Right lung (tissue), 5 donors: ENCODE data around the gene CHST13. TPM values are rescaled to one million over a fixed set of nuclear protein-coding genes. Genes with fewer than 3 reads are reported as not detected.
"Not testable (repeated sequence)": the region's sequence is repeated elsewhere in the genome, so short reads cannot be mapped to it uniquely, and the experiment has no call there.

Experiments
- DNase-seq, 2 donors: peaks; one replicate each; pipeline ENCODE4 v3.0.0-alpha.2; 2013
- polyA plus RNA-seq, 5 donors: library from polyadenylated mRNA; unstranded; fragments of 120-200 nt; gene quantifications; one replicate each; pipeline versions ENCODE4 v1.2.1 to v1.2.3, GENCODE V29; 2013; ENCODE audit warnings: inconsistent platforms in 1 of 5, low replicate concordance in 1 of 5; ENCODE audit not compliant: insufficient read length in 5 of 5, insufficient read depth in 1 of 5

CHST13 gene
- polyA plus RNA-seq, 5 donors: 0.21 to 0.37 (median 0.29) TPM; not detected in 1

- no peak for DNase-seq
Measured at GRCh38 chr3:126554560-126555525, 30.9 kb downstream of the CHST13 start.

- no peak for DNase-seq
Measured at GRCh38 chr3:126555795-126556636, 32.1 kb downstream of the CHST13 start.

GRCh38 chr3:126556637-126557414, 32.9 kb downstream of the CHST13 start:
- DNase-seq: no peak

GRCh38 chr3:126557415-126557745, 33.4 kb downstream of the CHST13 start:
- no peak for DNase-seq

GRCh38 chr3:126557761-126558160, 33.8 kb downstream of the CHST13 start:
- no peak for DNase-seq

GRCh38 chr3:126558336-126559071, 34.5 kb downstream of the CHST13 start, which contains the start of gene C3orf22:
TSS of gene C3orf22 (minus strand) at chr3:126558932. CDS start at chr3:126553390, 5,542 bp downstream.
- no peak for DNase-seq

- no peak for DNase-seq
Measured at GRCh38 chr3:126562737-126563276, 38.9 kb downstream of the CHST13 start.

GRCh38 chr3:126567696-126568438, 43.9 kb downstream of the CHST13 start:
- no peak for DNase-seq

GRCh38 chr3:126568776-126569342, 44.9 kb downstream of the CHST13 start:
- DNase-seq: no peak

GRCh38 chr3:126569390-126569975, 45.5 kb downstream of the CHST13 start:
- DNase-seq: no peak

GRCh38 chr3:126570103-126570541, 46.2 kb downstream of the CHST13 start:
- no peak for DNase-seq

GRCh38 chr3:126571078-126571477, 47.1 kb downstream of the CHST13 start:
- DNase-seq: no peak

- no peak for DNase-seq
Measured at GRCh38 chr3:126573492-126574117, 49.6 kb downstream of the CHST13 start.

GRCh38 chr3:126577261-126577660, 53.3 kb downstream of the CHST13 start:
- no peak for DNase-seq

- no peak for DNase-seq
Measured at GRCh38 chr3:126578702-126579101, 54.7 kb downstream of the CHST13 start.

- DNase-seq: no peak
Measured at GRCh38 chr3:126580746-126581145, 56.8 kb downstream of the CHST13 start.

- DNase-seq: no peak
Measured at GRCh38 chr3:126581569-126581968, 57.6 kb downstream of the CHST13 start.

- DNase-seq: no peak
Measured at GRCh38 chr3:126582311-126582710, 58.4 kb downstream of the CHST13 start.

- DNase-seq: not testable (repeated sequence)
Measured at GRCh38 chr3:126591515-126591914, 67.6 kb downstream of the CHST13 start.
